ENCODE results near the gene TMPRSS4.

DNA sequence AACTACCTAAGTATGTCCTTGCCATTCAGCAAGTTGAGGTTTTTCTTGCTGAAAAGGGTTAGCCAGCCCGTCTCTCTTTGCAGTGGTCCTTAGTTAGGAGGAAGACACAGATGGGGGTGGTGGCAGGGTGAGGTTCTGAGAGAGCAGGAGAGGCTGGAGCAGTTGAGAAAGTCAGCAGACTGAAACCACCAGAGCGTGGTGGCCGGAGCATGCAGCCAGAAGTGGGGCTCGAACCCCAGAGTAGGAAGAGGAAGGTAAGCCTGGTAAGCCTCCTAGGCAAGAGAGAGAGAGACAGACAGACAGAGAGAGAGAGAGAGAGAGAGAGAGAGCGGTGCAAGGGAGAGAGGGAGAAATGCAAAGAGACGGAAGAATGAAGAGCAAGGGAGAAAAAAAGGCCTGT is 84.9 kb downstream of the TMPRSS4 start:
- TF ChIP-seq, protein P1, sequence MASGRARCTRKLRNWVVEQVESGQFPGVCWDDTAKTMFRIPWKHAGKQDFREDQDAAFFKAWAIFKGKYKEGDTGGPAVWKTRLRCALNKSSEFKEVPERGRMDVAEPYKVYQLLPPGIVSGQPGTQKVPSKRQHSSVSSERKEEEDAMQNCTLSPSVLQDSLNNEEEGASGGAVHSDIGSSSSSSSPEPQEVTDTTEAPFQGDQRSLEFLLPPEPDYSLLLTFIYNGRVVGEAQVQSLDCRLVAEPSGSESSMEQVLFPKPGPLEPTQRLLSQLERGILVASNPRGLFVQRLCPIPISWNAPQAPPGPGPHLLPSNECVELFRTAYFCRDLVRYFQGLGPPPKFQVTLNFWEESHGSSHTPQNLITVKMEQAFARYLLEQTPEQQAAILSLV (CRISPR knock-in tag; IDR thresholded peaks at IDR 0.05; ENCODE audit: borderline replicate concordance), result no peak
- TF ChIP-seq FOXK1 (CRISPR knock-in tag; IDR thresholded peaks at IDR 0.05; ENCODE audit: borderline replicate concordance, low read depth), result no peak
- TF ChIP-seq, protein P2, sequence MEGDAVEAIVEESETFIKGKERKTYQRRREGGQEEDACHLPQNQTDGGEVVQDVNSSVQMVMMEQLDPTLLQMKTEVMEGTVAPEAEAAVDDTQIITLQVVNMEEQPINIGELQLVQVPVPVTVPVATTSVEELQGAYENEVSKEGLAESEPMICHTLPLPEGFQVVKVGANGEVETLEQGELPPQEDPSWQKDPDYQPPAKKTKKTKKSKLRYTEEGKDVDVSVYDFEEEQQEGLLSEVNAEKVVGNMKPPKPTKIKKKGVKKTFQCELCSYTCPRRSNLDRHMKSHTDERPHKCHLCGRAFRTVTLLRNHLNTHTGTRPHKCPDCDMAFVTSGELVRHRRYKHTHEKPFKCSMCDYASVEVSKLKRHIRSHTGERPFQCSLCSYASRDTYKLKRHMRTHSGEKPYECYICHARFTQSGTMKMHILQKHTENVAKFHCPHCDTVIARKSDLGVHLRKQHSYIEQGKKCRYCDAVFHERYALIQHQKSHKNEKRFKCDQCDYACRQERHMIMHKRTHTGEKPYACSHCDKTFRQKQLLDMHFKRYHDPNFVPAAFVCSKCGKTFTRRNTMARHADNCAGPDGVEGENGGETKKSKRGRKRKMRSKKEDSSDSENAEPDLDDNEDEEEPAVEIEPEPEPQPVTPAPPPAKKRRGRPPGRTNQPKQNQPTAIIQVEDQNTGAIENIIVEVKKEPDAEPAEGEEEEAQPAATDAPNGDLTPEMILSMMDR (CRISPR knock-in tag; IDR thresholded peaks at IDR 0.05), result no peak
- no peak for TF ChIP-seq ELF4 (CRISPR knock-in tag; IDR thresholded peaks at IDR 0.05; ENCODE audit: borderline replicate concordance)
- TF ChIP-seq TOE1 (CRISPR knock-in tag; IDR thresholded peaks at IDR 0.05), result no peak
- TF ChIP-seq YY1 (IDR thresholded peaks at IDR 0.05; ENCODE audit: insufficient read depth, insufficient replicate concordance, low read depth, low read length), result no peak
- TF ChIP-seq, protein P3, sequence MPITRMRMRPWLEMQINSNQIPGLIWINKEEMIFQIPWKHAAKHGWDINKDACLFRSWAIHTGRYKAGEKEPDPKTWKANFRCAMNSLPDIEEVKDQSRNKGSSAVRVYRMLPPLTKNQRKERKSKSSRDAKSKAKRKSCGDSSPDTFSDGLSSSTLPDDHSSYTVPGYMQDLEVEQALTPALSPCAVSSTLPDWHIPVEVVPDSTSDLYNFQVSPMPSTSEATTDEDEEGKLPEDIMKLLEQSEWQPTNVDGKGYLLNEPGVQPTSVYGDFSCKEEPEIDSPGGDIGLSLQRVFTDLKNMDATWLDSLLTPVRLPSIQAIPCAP (CRISPR knock-in tag; IDR thresholded peaks at IDR 0.05; ENCODE audit: low read depth), result no peak
- no peak for TF ChIP-seq SSRP1 (CRISPR knock-in tag; IDR thresholded peaks at IDR 0.05)
- TF ChIP-seq, protein P4, sequence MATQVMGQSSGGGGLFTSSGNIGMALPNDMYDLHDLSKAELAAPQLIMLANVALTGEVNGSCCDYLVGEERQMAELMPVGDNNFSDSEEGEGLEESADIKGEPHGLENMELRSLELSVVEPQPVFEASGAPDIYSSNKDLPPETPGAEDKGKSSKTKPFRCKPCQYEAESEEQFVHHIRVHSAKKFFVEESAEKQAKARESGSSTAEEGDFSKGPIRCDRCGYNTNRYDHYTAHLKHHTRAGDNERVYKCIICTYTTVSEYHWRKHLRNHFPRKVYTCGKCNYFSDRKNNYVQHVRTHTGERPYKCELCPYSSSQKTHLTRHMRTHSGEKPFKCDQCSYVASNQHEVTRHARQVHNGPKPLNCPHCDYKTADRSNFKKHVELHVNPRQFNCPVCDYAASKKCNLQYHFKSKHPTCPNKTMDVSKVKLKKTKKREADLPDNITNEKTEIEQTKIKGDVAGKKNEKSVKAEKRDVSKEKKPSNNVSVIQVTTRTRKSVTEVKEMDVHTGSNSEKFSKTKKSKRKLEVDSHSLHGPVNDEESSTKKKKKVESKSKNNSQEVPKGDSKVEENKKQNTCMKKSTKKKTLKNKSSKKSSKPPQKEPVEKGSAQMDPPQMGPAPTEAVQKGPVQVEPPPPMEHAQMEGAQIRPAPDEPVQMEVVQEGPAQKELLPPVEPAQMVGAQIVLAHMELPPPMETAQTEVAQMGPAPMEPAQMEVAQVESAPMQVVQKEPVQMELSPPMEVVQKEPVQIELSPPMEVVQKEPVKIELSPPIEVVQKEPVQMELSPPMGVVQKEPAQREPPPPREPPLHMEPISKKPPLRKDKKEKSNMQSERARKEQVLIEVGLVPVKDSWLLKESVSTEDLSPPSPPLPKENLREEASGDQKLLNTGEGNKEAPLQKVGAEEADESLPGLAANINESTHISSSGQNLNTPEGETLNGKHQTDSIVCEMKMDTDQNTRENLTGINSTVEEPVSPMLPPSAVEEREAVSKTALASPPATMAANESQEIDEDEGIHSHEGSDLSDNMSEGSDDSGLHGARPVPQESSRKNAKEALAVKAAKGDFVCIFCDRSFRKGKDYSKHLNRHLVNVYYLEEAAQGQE (IDR thresholded peaks at IDR 0.05; ENCODE audit: borderline replicate concordance in 1 of 2, low read depth in 1 of 2, low read length in 2 of 2), result no peak
- no peak for TF ChIP-seq MYC (CRISPR knock-in tag; IDR thresholded peaks at IDR 0.05; ENCODE audit: borderline replicate concordance)

Measured in HepG2 (cell line).